OCI-LY1 (cell line): ENCODE measurements around the gene MICAL2.

ENCODE experiments used
- H2AFZ ChIP-seq: fragments of 200-600 bp; sonication (generic), shearing (Covaris generic); 2 replicates; pipeline ENCODE4 v1.6.0; 2014; ENCODE audit warnings: antibody characterized with exemption, mild to moderate bottlenecking, low read length
- H3F3A ChIP-seq: fragments of 200-600 bp; sonication (generic), shearing (Covaris generic); 2 replicates; pipeline ENCODE4 v1.6.0; 2014; ENCODE audit warnings: mild to moderate bottlenecking, antibody characterized with exemption, low read length, moderate library complexity; ENCODE audit not compliant: insufficient read depth
- H3K27ac ChIP-seq: fragments of 200-600 bp; sonication (generic); 2 replicates; pipeline ENCODE4 v1.5.1; 2014; ENCODE audit warnings: low read length, mixed run types, mild to moderate bottlenecking, low read depth; ENCODE audit not compliant: poor library complexity, severe bottlenecking
- H3K27me3 ChIP-seq: fragments of 200-600 bp; sonication (generic); 2 replicates; pipeline ENCODE4 v1.6.0; 2014; ENCODE audit warnings: antibody characterized with exemption, mild to moderate bottlenecking, low read length, moderate library complexity; ENCODE audit not compliant: insufficient read depth
- H3K36me3 ChIP-seq: fragments of 200-600 bp; sonication (generic); 2 replicates; pipeline ENCODE4 v1.6.1; 2014; ENCODE audit warnings: mild to moderate bottlenecking, antibody characterized with exemption, low read length, moderate library complexity, mixed read lengths; ENCODE audit not compliant: insufficient read depth
- H3K4me1 ChIP-seq: fragments of 200-600 bp; sonication (generic); 2 replicates; pipeline ENCODE4 v1.5.1; 2014; ENCODE audit warnings: mild to moderate bottlenecking, low read length, moderate library complexity; ENCODE audit not compliant: insufficient read depth, severe bottlenecking
- H3K4me2 ChIP-seq: fragments of 200-600 bp; sonication (generic), shearing (Covaris generic); 2 replicates; pipeline ENCODE4 v1.6.1; 2014; ENCODE audit warnings: low read length
- H3K4me3 ChIP-seq: fragments of 200-600 bp; sonication (generic); 2 replicates; pipeline ENCODE4 v1.5.1; 2014; ENCODE audit warnings: low read length, low read depth, mild to moderate bottlenecking, mixed read lengths; ENCODE audit not compliant: poor library complexity, severe bottlenecking
- H3K79me2 ChIP-seq: fragments of 200-600 bp; shearing (Covaris generic); 2 replicates; pipeline ENCODE4 v1.6.1; 2016; ENCODE audit warnings: mixed run types, low read length, mixed read lengths; ENCODE audit not compliant: insufficient read depth
- H3K9ac ChIP-seq: fragments of 200-600 bp; sonication (generic), shearing (Covaris generic); 2 replicates; pipeline ENCODE4 v1.6.1; 2014; ENCODE audit warnings: mild to moderate bottlenecking, low read length, mixed read lengths
- H3K9me2 ChIP-seq: fragments of 200-600 bp; sonication (generic), shearing (Covaris generic); 2 replicates; pipeline ENCODE4 v1.6.1; 2014; ENCODE audit warnings: low read depth, mild to moderate bottlenecking, low read length, mixed read lengths
- H3K9me3 ChIP-seq: fragments of 200-600 bp; shearing (Covaris generic); 2 replicates; pipeline ENCODE4 v1.6.1; 2014; ENCODE audit warnings: low read length, mixed read lengths
- H4K20me1 ChIP-seq: fragments of 200-600 bp; sonication (generic), shearing (Covaris generic); 2 replicates; pipeline ENCODE4 v1.6.0; 2016; ENCODE audit warnings: mild to moderate bottlenecking, low read length; ENCODE audit not compliant: insufficient read depth
- EZH2 ChIP-seq: fragments of 200-600 bp; sonication (generic), shearing (Covaris generic); IDR thresholded peaks from 2 replicates; pipeline ENCODE4 v1.8.0; 2017; ENCODE audit warnings: borderline replicate concordance, mixed run types, mild to moderate bottlenecking, antibody characterized with exemption, low read length, moderate library complexity, mixed read lengths
- TF ChIP-seq, protein P1 (sequence below): fragments of 200-600 bp; sonication (generic), shearing (Covaris generic); IDR thresholded peaks from 2 replicates; pipeline ENCODE4 v1.5.1; 2017; ENCODE audit warnings: mild to moderate bottlenecking, antibody characterized with exemption, low read length, moderate library complexity, mixed read lengths

MICAL2 gene

DNA sequence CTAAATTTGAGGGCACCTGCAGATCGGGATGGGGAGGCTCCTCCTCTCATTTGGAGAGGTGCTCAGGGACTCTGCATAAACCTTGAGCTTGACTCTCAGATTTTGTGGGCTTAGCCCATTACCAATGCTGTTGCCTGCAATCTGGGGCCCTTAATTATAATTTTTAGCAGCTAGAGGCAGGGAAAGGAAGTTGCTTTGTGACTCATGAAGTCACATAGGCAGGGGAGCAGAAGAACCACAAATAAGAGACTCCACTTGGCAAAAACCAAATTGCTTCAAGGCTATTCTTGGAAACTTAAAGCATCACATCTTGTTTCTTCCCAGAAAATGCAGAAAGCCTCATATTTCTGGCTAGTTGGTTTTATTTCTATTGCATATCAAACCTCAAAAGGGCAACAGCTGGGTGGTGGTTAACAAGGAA is 46.9 kb downstream of the MICAL2 start:
- Histone ChIP-seq H3F3A (no peaks in the 10 kb centered on the region), H3K27ac (no peak overlapping the region), H3K9me2 (no peaks in the 10 kb centered on the region), H3K27me3 (no peaks in the 10 kb centered on the region), H4K20me1 (no peaks in the 10 kb centered on the region), H3K4me2 (no peak overlapping the region), H3K9me3 (no peaks in the 10 kb centered on the region), H2AFZ (no peak overlapping the region), H3K9ac (no peak overlapping the region), H3K4me3 (no peak overlapping the region), H3K36me3 (no peaks in the 10 kb centered on the region), H3K4me1 (no peaks in the 10 kb centered on the region), H3K79me2 (no peaks in the 10 kb centered on the region)
- no peak for TF ChIP-seq EZH2
- TF ChIP-seq, protein P1, sequence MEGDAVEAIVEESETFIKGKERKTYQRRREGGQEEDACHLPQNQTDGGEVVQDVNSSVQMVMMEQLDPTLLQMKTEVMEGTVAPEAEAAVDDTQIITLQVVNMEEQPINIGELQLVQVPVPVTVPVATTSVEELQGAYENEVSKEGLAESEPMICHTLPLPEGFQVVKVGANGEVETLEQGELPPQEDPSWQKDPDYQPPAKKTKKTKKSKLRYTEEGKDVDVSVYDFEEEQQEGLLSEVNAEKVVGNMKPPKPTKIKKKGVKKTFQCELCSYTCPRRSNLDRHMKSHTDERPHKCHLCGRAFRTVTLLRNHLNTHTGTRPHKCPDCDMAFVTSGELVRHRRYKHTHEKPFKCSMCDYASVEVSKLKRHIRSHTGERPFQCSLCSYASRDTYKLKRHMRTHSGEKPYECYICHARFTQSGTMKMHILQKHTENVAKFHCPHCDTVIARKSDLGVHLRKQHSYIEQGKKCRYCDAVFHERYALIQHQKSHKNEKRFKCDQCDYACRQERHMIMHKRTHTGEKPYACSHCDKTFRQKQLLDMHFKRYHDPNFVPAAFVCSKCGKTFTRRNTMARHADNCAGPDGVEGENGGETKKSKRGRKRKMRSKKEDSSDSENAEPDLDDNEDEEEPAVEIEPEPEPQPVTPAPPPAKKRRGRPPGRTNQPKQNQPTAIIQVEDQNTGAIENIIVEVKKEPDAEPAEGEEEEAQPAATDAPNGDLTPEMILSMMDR = no peak

DNA sequence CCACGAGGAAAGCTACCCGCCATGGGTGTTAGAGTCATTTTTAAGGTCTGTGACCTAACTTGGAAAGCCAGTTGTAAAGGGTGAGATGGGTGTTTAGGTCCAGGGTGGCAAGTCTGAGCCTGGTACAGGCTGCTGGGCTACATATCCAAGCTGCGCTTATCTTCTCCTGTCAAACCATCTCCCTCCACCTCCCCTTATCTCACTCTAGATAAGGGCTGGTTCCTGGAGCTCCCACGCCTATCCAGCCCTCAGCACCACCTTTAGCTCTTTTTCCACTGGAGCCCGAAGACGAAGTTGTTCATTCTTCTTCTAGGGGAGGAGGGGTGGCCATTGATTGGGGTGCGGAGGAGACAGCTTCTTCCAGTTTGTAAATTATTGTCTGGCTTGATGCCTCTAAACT is 48.5 kb downstream of the MICAL2 start:
- Histone ChIP-seq H3K4me3 (no peak overlapping the region), H3K4me1 (no peaks in the 10 kb centered on the region), H3K27me3 (no peaks in the 10 kb centered on the region), H3K36me3 (no peaks in the 10 kb centered on the region), H2AFZ (no peak overlapping the region), H4K20me1 (no peaks in the 10 kb centered on the region), H3K9ac (no peak overlapping the region), H3K27ac (no peak overlapping the region), H3K9me2 (no peaks in the 10 kb centered on the region), H3K79me2 (no peaks in the 10 kb centered on the region), H3K9me3 (no peaks in the 10 kb centered on the region), H3K4me2 (no peak overlapping the region), H3F3A (no peaks in the 10 kb centered on the region)
- no peak for TF ChIP-seq EZH2
- TF ChIP-seq, protein P1 = no peak

DNA sequence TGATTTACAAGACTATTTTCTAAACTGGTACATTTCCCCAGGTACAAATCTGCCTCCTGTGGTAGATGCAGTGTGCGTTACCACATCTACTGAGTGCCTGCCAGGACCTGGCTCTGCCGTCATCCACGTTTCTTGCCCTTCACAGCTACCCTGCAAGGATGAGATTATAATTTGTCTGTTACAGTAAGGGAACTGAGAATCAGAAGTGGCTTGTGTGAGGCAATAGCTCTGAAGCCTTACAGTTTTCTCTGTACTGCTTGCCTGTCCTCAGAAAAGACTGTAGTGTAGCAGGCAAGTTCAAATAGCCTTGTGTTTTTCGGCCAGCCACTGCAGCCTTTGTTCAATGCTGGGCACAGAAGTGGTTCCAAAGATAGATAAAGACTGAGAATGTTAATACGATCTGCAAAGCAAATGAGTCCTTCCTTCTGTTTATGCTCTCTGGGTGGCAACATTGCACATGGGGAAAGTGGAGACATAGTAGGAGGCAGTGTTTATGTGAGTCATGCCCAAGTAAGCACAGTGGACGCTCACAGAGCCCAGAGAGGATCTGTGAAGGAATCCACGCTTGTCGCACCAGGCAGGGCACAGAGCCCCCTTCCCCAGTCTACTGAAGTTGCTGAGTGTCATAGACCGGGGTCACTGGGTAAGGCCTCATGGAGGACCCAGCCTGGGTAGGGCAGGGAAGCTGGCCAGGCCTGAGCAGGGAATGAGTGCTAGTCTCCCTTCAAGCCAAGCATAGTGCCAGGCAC is 49.1 kb downstream of the MICAL2 start:
- Histone ChIP-seq H4K20me1 (no peaks in the 10 kb centered on the region), H2AFZ (no peak overlapping the region), H3F3A (no peaks in the 10 kb centered on the region), H3K9ac (no peak overlapping the region), H3K9me2 (no peaks in the 10 kb centered on the region), H3K4me3 (no peak overlapping the region), H3K4me1 (no peaks in the 10 kb centered on the region), H3K27me3 (no peaks in the 10 kb centered on the region), H3K9me3 (no peaks in the 10 kb centered on the region), H3K27ac (no peak overlapping the region), H3K4me2 (no peak overlapping the region), H3K79me2 (no peaks in the 10 kb centered on the region), H3K36me3 (no peaks in the 10 kb centered on the region)
- TF ChIP-seq, protein P1 = no peak
- TF ChIP-seq EZH2 = no peak
